Measurements from ENCODE around the gene ATP2B2. TPM values are rescaled to one million over a fixed set of nuclear protein-coding genes. Genes with fewer than 3 reads are reported as not detected.

Gene ATP2B2
- total RNA-seq, 4 donors from 2014 or later: not detected

- Histone ChIP-seq H3K36me3 (no peaks in the 10 kb centered on the region), H3K27ac (no peak overlapping the region), H3K4me1 (no peaks in the 10 kb centered on the region), H3K4me3 (no peak overlapping the region), H3K27me3 (no peaks in the 10 kb centered on the region), H3K9me3 (no peaks in the 10 kb centered on the region)
- no peak for DNase-seq
- intact Hi-C loops (cut with DNase I; ENCODE audit: low total_unique reads) (no loop called here), in situ Hi-C loops (cut with MboI; ENCODE audit: low pct_ligation_motif_present in 1 of 4, low pct_unique_long_range_greater_than_20kb in 1 of 4, low sequenced_read_pairs in 3 of 4) (no loop called here)
- TF ChIP-seq, protein P1, sequence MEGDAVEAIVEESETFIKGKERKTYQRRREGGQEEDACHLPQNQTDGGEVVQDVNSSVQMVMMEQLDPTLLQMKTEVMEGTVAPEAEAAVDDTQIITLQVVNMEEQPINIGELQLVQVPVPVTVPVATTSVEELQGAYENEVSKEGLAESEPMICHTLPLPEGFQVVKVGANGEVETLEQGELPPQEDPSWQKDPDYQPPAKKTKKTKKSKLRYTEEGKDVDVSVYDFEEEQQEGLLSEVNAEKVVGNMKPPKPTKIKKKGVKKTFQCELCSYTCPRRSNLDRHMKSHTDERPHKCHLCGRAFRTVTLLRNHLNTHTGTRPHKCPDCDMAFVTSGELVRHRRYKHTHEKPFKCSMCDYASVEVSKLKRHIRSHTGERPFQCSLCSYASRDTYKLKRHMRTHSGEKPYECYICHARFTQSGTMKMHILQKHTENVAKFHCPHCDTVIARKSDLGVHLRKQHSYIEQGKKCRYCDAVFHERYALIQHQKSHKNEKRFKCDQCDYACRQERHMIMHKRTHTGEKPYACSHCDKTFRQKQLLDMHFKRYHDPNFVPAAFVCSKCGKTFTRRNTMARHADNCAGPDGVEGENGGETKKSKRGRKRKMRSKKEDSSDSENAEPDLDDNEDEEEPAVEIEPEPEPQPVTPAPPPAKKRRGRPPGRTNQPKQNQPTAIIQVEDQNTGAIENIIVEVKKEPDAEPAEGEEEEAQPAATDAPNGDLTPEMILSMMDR (IDR thresholded peaks at IDR 0.05): no peak
- TF ChIP-seq POLR2AphosphoS5 (IDR thresholded peaks at IDR 0.05): no peak
- TF ChIP-seq POLR2A (IDR thresholded peaks at IDR 0.05): no peak
- TF ChIP-seq EP300 (IDR thresholded peaks at IDR 0.05; ENCODE audit: low read depth): no peak
- WGBS, 2 donors (ENCODE audit: low coverage in 1 of 2): 86 to 100% methylated on average over 3 to 13 of the region's 13 CpGs
Observed at GRCh38 chr3:10482631-10483363, 22.6 kb downstream of the ATP2B2 start.

DNA sequence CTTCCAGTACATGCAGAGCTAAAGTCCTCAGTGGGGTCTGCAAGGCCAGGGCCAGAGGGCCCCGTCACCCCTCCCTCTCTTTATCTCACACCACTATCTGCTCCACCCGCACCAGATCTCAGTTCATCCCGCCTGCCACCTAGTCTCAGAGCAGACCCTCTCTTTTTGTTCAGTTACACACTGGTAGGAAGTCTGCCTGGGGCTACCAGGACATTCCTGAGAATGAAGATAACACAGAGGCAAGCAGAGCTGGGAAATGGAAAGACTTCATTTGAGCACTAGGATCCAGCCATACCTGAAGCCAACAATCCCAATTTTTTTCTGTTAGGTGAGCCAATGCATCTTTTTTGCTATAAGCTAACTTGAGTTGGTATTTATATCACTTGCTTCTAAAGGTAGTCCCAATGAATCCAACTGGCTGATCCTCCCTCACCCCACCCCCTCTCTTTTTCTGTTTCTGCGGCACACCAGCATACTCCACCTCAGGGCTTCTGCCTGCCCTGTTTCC is 24.5 kb downstream of the ATP2B2 start:
- H3K4me1 ChIP-seq: no peaks in the 10 kb centered on the region
- no peak for TF ChIP-seq POLR2AphosphoS5 (IDR thresholded peaks at IDR 0.05)
- no peak for TF ChIP-seq POLR2A (IDR thresholded peaks at IDR 0.05)
- TF ChIP-seq, protein P1 (IDR thresholded peaks at IDR 0.05): no peak
- no peak for TF ChIP-seq EP300 (IDR thresholded peaks at IDR 0.05; ENCODE audit: low read depth)
- in situ Hi-C loops (cut with MboI; ENCODE audit: low pct_ligation_motif_present in 1 of 4, low pct_unique_long_range_greater_than_20kb in 1 of 4, low sequenced_read_pairs in 3 of 4): no loop called here
- H3K27me3 ChIP-seq: no peaks in the 10 kb centered on the region
- 78 to 80% methylated on average over 3 to 4 of the region's 4 CpGs for WGBS, 2 donors (ENCODE audit: low coverage in 1 of 2)
- no peak overlapping the region for H3K4me3 ChIP-seq
- no peak overlapping the region for H3K27ac ChIP-seq
- no peaks in the 10 kb centered on the region for H3K9me3 ChIP-seq
- DNase-seq: no peak
- no peaks in the 10 kb centered on the region for H3K36me3 ChIP-seq
- intact Hi-C loops (cut with DNase I; ENCODE audit: low total_unique reads): no loop called here

DNA sequence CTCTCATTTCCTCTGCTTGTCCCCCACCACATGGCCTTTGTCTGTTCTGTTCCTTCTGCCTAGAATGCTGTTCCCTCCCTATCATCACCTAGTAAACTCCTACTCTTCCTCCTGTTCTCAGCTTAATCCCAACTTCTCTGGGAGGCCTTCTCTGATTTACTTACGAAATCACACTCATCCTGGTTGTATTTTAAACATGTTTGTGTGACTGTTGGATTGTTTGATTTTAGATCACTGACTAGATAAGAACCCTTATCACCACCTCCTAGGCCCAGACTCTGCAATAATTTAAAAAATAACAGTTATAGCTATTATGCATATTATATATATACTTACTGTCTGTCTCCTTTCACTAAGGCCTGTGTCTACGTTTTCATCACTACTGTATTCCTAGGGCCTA is 26.1 kb downstream of the ATP2B2 start:
- no peak for DNase-seq
- H3K4me1 ChIP-seq: no peaks in the 10 kb centered on the region
- H3K9me3 ChIP-seq: no peaks in the 10 kb centered on the region
- H3K36me3 ChIP-seq: no peaks in the 10 kb centered on the region
- H3K4me3 ChIP-seq: no peak overlapping the region
- H3K27me3 ChIP-seq: no peaks in the 10 kb centered on the region
- intact Hi-C loops (cut with DNase I; ENCODE audit: low total_unique reads) (no loop called here), in situ Hi-C loops (cut with MboI; ENCODE audit: low pct_ligation_motif_present in 1 of 4, low pct_unique_long_range_greater_than_20kb in 1 of 4, low sequenced_read_pairs in 3 of 4) (no loop called here)
- TF ChIP-seq EP300 (IDR thresholded peaks at IDR 0.05; ENCODE audit: low read depth) (no peak), POLR2A (IDR thresholded peaks at IDR 0.05) (no peak), POLR2AphosphoS5 (IDR thresholded peaks at IDR 0.05) (no peak)
- TF ChIP-seq, protein P1 (IDR thresholded peaks at IDR 0.05): no peak
- no peak overlapping the region for H3K27ac ChIP-seq
- 26 to 39% methylated on average over 2 of the region's 2 CpGs for WGBS, 2 donors (ENCODE audit: low coverage in 1 of 2)

- H3K36me3 ChIP-seq: no peaks in the 10 kb centered on the region
- 76% methylated on average over 3 of the region's 3 CpGs; no CpG with 5 or more reads in 1 of the 2 donors for WGBS, 2 donors (ENCODE audit: low coverage in 1 of 2)
- no peak overlapping the region for H3K4me3 ChIP-seq
- intact Hi-C loops (cut with DNase I; ENCODE audit: low total_unique reads) (no loop called here), in situ Hi-C loops (cut with MboI; ENCODE audit: low pct_ligation_motif_present in 1 of 4, low pct_unique_long_range_greater_than_20kb in 1 of 4, low sequenced_read_pairs in 3 of 4) (no loop called here)
- H3K27ac ChIP-seq: no peak overlapping the region
- TF ChIP-seq POLR2A (IDR thresholded peaks at IDR 0.05): no peak
- TF ChIP-seq, protein P1 (IDR thresholded peaks at IDR 0.05): no peak
- TF ChIP-seq EP300 (IDR thresholded peaks at IDR 0.05; ENCODE audit: low read depth): no peak
- TF ChIP-seq POLR2AphosphoS5 (IDR thresholded peaks at IDR 0.05): no peak
- H3K9me3 ChIP-seq: no peaks in the 10 kb centered on the region
- peaks cover 9% of the 10 kb centered on the region for H3K27me3 ChIP-seq
- DNase-seq: no peak
- no peaks in the 10 kb centered on the region for H3K4me1 ChIP-seq
Observed at GRCh38 chr3:10475983-10476382, 29.4 kb downstream of the ATP2B2 start.

Measured in transverse colon (tissue), 4 donors.